Lower leg skin (tissue), 3 donors: ENCODE data around the gene DGKD.

Experiments
- POLR2A ChIP-seq, 2 donors: fragments of 450-650 bp; IDR thresholded peaks; one replicate each; pipeline ENCODE4 v1.6.1; 2016 to 2017; ENCODE audit warnings: antibody characterized with exemption in 2 of 2, mild to moderate bottlenecking in 1 of 2, moderate library complexity in 1 of 2
- TF ChIP-seq, protein P1 (sequence below), 3 donors: fragments of 450-650 bp; IDR thresholded peaks; one replicate each; pipeline ENCODE4 v1.5.1; 2016; ENCODE audit warnings: antibody characterized with exemption in 3 of 3, mild to moderate bottlenecking in 3 of 3, moderate library complexity in 2 of 3

DNA sequence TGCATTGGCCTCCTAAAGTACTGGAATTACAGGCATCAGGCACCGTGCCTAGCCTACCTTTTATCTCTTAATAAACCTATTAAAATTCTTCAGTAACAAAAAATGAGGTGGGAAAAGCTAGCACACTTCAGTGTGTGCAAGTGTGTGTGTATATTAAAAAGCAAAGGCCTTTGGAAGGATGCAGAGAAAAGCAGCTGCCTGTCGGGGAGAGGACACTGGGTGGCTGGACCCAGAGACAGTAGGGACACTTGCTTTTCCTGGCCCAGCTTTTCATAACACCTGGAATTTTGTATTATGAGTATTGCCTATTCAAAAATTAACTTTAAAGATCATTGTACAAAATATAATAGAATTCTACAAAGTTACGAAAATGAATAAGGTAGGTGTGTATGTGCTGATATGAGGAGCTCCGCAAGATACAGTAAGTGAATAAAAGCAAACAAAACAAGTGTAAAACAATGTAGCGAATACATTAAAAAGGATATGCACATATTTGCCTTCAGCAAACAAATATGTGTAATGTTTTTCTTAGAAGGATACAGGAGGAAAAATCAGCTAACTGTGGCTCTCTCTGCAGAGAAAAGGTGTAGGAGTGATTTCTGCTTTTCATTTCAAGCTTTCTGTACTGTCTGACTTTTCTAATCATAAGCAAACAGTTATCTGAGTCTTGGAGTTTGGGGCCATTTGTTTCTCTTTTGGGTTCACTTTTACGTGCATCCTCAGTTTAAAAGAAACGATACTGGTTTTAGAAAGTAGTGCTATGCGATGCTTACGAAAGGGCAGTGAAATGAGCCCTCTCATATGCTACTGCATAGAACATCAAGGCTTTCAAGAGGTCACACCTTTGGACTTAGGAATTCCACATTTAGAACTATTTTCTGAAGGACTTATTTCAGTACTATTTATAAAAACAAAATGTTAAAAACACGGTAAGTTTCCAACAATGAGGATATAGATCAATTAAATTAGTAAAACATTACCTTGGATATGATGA is 141.5 kb downstream of the DGKD start:
- TF ChIP-seq, protein P1, sequence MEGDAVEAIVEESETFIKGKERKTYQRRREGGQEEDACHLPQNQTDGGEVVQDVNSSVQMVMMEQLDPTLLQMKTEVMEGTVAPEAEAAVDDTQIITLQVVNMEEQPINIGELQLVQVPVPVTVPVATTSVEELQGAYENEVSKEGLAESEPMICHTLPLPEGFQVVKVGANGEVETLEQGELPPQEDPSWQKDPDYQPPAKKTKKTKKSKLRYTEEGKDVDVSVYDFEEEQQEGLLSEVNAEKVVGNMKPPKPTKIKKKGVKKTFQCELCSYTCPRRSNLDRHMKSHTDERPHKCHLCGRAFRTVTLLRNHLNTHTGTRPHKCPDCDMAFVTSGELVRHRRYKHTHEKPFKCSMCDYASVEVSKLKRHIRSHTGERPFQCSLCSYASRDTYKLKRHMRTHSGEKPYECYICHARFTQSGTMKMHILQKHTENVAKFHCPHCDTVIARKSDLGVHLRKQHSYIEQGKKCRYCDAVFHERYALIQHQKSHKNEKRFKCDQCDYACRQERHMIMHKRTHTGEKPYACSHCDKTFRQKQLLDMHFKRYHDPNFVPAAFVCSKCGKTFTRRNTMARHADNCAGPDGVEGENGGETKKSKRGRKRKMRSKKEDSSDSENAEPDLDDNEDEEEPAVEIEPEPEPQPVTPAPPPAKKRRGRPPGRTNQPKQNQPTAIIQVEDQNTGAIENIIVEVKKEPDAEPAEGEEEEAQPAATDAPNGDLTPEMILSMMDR (IDR thresholded peaks at IDR 0.05), result no peak
- no peak for TF ChIP-seq POLR2A (IDR thresholded peaks at IDR 0.05)
